Lung (tissue), 12 donors: ENCODE results near the gene INO80D. TPM values are rescaled to one million over a fixed set of nuclear protein-coding genes. Genes with fewer than 3 reads are reported as not detected.
"Not testable (repeated sequence)": the region's sequence is repeated elsewhere in the genome, so short reads cannot be mapped to it uniquely, and the experiment has no call there.

Source experiments
- ATAC-seq: fragments of 200-7000 bp; cut with Tn5 transposase; one replicate; pipeline ENCODE4 v1.9.1; 2020; ENCODE audit warnings: moderate number of reproducible peaks; ENCODE audit not compliant: insufficient read depth, low FRiP score
- DNase-seq, 3 donors: peaks; one replicate each; pipeline ENCODE4 v3.0.0-alpha.2; 2013 to 2017
- H3K27ac ChIP-seq, 2 donors: one replicate each; pipeline ENCODE4 v1.5.1; 2013; ENCODE audit warnings: mild to moderate bottlenecking in 2 of 2, moderate library complexity in 2 of 2, control low read depth in 1 of 2, inconsistent platforms in 1 of 2, low read depth in 1 of 2, low read length in 1 of 2
- H3K27me3 ChIP-seq, 3 donors: one replicate each; pipeline ENCODE4 v1.5.1; 2013; ENCODE audit warnings: low read length in 2 of 3; ENCODE audit not compliant: control insufficient read depth in 3 of 3, insufficient read depth in 3 of 3
- H3K36me3 ChIP-seq, 4 donors: one replicate each; pipeline ENCODE4 v1.5.1; 2013; ENCODE audit warnings: low read length in 4 of 4, mild to moderate bottlenecking in 1 of 4, moderate library complexity in 1 of 4; ENCODE audit not compliant: control insufficient read depth in 4 of 4, insufficient read depth in 4 of 4
- H3K4me1 ChIP-seq, 5 donors: one replicate each; pipeline ENCODE4 v1.5.1; 2013; ENCODE audit warnings: low read length in 5 of 5, mild to moderate bottlenecking in 2 of 5, moderate library complexity in 1 of 5; ENCODE audit not compliant: control insufficient read depth in 5 of 5, insufficient read depth in 5 of 5
- H3K4me3 ChIP-seq: one replicate; pipeline ENCODE4 v1.5.1; 2013; ENCODE audit warnings: mild to moderate bottlenecking, control low read depth, moderate library complexity
- H3K9ac ChIP-seq, 2 donors: one replicate each; pipeline ENCODE4 v1.5.1; 2013; ENCODE audit warnings: low read length in 2 of 2, control low read depth in 1 of 2; ENCODE audit not compliant: insufficient read depth in 1 of 2
- H3K9me3 ChIP-seq, 4 donors: one replicate each; pipeline ENCODE4 v1.5.1; 2013; ENCODE audit warnings: low read length in 3 of 4, mild to moderate bottlenecking in 1 of 4, moderate library complexity in 1 of 4; ENCODE audit not compliant: control insufficient read depth in 4 of 4, insufficient read depth in 3 of 4
- WGBS, 2 donors: extraction: QIAGEN DNeasy Blood & Tissue Kit; methylation state at CpG; one replicate each; pipeline ENCODE4 v1.1.7; 2013; 5-methylcytosine and 5-hydroxymethylcytosine counted together
- polyA plus RNA-seq, 2 donors: library from polyadenylated mRNA; stranded (reverse); fragments of 200-250 nt; gene quantifications; one replicate each; pipeline ENCODE4 v1.2.1, GENCODE V29; 2013
- total RNA-seq, 2 donors: library from RNA; depleted of rRNA in 1 of 2; stranded (reverse); fragments of >200 nt in 1 of 2; gene quantifications; one replicate each; pipeline ENCODE4 v1.2.1, GENCODE V29; 2014 to 2021
- TF ChIP-seq, protein P1 (sequence below): IDR thresholded peaks from 2 replicates; pipeline ENCODE4 v1.5.1; 2012; ENCODE audit warnings: mild to moderate bottlenecking; ENCODE audit errors: control extremely low read depth, extremely low read depth
- donor health status: control.
- donor health status: control.
- donor health status: Bipolar disorder and iron deficiency.
- donor health status: healthy.
- donor health status: DM: yes; HTN: yes; CAD: no.

INO80D gene
- total and polyA plus RNA-seq, 4 donors, result 1.9 to 33.5 (median 13.7) TPM

DNA sequence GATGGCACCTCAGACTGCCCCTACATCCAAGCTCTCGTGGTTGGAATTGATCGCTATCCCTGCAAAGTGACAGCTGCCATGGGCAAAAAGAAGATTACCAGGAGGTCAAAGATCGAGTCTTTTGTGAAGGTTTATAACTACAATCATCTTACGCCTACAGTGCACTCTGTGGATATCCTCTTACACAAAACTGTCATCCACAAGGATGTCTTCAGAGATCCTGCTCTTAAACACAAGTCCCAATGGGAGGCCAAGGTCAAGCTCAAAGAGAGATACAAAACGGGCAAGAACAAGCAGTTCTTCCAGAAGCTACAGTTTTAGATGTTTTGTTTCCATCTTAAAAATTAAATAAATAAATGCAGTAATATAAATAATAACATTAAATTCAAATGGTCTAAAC is 45.4 kb downstream of the INO80D start:
- no peaks in the 10 kb centered on the region for H3K27me3 ChIP-seq
- H3K9ac ChIP-seq, result no peak overlapping the region
- peaks cover 0 to 2% (median 0%) of the 10 kb centered on the region in 5 donors for H3K4me1 ChIP-seq
- peaks cover 5 to 17% (median 11%) of the 10 kb centered on the region in 4 donors for H3K36me3 ChIP-seq
- 93 to 94% methylated on average over 5 of the region's 5 CpGs for WGBS, 2 donors
- H3K4me3 ChIP-seq, result no peak overlapping the region
- H3K9me3 ChIP-seq, result no peaks in the 10 kb centered on the region
- peak in 1 of 3 donors; percentile 12 for DNase-seq
- no peak for ATAC-seq
- TF ChIP-seq, protein P1, sequence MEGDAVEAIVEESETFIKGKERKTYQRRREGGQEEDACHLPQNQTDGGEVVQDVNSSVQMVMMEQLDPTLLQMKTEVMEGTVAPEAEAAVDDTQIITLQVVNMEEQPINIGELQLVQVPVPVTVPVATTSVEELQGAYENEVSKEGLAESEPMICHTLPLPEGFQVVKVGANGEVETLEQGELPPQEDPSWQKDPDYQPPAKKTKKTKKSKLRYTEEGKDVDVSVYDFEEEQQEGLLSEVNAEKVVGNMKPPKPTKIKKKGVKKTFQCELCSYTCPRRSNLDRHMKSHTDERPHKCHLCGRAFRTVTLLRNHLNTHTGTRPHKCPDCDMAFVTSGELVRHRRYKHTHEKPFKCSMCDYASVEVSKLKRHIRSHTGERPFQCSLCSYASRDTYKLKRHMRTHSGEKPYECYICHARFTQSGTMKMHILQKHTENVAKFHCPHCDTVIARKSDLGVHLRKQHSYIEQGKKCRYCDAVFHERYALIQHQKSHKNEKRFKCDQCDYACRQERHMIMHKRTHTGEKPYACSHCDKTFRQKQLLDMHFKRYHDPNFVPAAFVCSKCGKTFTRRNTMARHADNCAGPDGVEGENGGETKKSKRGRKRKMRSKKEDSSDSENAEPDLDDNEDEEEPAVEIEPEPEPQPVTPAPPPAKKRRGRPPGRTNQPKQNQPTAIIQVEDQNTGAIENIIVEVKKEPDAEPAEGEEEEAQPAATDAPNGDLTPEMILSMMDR, result no peak
- H3K27ac ChIP-seq, result no peak overlapping the region

DNA sequence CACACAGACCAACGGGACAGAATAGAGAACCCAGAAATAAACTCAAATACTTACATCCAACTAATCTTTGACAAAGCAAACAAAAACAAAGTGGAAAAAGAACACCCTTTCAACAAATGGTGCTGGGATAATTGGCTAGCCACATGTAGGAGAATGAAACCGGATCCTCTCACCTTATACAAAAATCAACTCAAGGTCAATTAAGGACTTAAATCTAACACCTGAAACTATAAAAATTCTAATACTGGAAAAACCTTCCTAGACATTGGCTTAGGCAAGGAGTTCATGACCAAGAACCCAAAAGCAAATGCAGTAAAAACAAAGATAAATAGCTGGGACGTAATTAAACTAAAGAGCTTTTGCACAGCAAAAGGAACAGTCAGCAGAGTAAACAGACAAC is 50.6 kb downstream of the INO80D start:
- H3K4me3 ChIP-seq, DNase-seq, H3K27ac ChIP-seq, ATAC-seq, H3K27me3 ChIP-seq, H3K4me1 ChIP-seq, H3K9me3 ChIP-seq, H3K9ac ChIP-seq: not testable (repeated sequence)
- peaks cover 0 to 22% (median 13%) of the 10 kb centered on the region in 4 donors for H3K36me3 ChIP-seq
- WGBS, 2 donors, result 91 to 96% methylated on average over 3 of the region's 3 CpGs

DNA sequence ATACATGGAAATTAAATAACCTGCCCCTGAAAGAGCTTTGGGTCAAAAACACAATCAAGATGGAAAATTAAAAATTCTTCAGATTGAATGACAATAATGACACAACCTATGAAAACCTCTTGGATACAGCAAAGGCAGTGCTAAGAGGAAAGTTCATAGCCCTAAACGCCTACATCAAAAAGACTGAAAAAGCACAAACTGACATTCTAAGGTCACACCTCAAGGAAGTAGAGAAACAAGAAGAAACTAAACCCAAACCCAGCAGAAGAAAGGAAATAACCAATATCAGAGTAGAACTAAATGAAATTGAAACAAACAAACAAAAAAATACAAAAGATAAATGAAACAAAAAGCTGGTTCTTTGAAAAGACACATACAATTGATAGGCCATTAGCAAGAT is 52.5 kb downstream of the INO80D start:
- H3K27ac ChIP-seq, H3K4me3 ChIP-seq, ATAC-seq, H3K9me3 ChIP-seq, H3K4me1 ChIP-seq, H3K27me3 ChIP-seq, DNase-seq, H3K9ac ChIP-seq: not testable (repeated sequence)
- peaks cover 0 to 23% (median 13%) of the 10 kb centered on the region in 4 donors for H3K36me3 ChIP-seq
- 95 to 97% methylated on average over 1 of the region's 1 CpG for WGBS, 2 donors

DNA sequence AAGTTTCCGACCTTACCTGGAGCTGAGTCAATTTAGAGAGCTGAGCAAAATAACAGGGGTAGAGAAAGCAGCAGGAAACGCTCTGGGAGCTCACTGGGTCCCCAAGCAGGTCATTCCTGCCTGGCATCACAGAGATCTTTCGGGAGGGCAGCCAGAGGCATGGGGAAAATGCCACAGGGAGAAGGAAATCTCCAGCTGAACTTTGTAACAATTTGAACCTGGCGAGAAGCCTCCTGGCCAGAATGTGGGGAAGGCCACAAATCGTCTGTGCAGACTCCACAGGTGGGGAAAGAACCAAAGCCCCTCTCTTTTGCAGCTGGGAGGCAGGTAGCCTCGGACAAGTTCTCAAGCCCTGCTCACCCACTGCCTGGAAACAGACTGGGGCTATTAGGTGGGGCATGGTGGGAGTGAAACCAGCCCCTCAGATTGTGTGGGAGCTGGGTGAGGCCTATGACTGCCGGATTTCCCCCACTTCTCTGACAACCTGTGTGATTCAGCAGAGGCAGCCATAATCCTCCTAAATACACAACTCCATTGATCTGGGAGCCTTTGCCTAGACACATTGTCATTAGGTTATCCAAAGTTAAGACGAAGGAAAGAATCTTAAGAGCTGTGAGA is 53.9 kb downstream of the INO80D start:
- ATAC-seq (no peak), DNase-seq (no peak)
- no peak overlapping the region for H3K4me3 ChIP-seq
- H3K9me3 ChIP-seq, result peaks cover 0 to 4% (median 2%) of the 10 kb centered on the region in 4 donors
- no peaks in the 10 kb centered on the region for H3K4me1 ChIP-seq
- peaks cover 9 to 19% (median 19%) of the 10 kb centered on the region in 4 donors for H3K36me3 ChIP-seq
- 96 to 97% methylated on average over 8 of the region's 8 CpGs for WGBS, 2 donors
- no peak overlapping the region for H3K9ac ChIP-seq
- TF ChIP-seq, protein P1, result no peak
- H3K27ac ChIP-seq, result no peak overlapping the region
- no peaks in the 10 kb centered on the region for H3K27me3 ChIP-seq
